ENCODE data around the gene APPBP2. TPM values are rescaled to one million over a fixed set of nuclear protein-coding genes. Genes with fewer than 3 reads are reported as not detected.

Gene APPBP2
- polyA plus RNA-seq, 4 donors = 5.7 to 31.5 (median 8.1) TPM

GRCh38 chr17:60528828-60529227 lies 2.8 kb upstream of the APPBP2 start:
- Histone ChIP-seq H3K27me3 (ENCODE audit: control insufficient read depth in 3 of 3, insufficient read depth in 3 of 3, low read length in 3 of 3) (no peaks in the 10 kb centered on the region), H3K9me3 (ENCODE audit: control insufficient read depth in 2 of 2, insufficient read depth in 1 of 2, low read depth in 1 of 2, low read length in 1 of 2) (peaks cover 0 to 3% of the 10 kb centered on the region in 2 donors), H3K27ac (ENCODE audit: low read depth in 1 of 3, low read length in 2 of 3) (no peak overlapping the region), H3K4me3 (ENCODE audit: low read depth in 1 of 3, low read length in 3 of 3) (no peak overlapping the region), H3K36me3 (ENCODE audit: control insufficient read depth in 3 of 3, insufficient read depth in 2 of 3, low read depth in 1 of 3, low read length in 3 of 3) (no peaks in the 10 kb centered on the region), H3K4me1 (ENCODE audit: control insufficient read depth in 3 of 3, insufficient read depth in 2 of 3, low read depth in 1 of 3, low read length in 2 of 3) (no peaks in the 10 kb centered on the region)
- no peak for FAIRE-seq
- 93 to 100% (median 98%) methylated on average over 3 of the region's 3 CpGs for WGBS, 3 donors
- DNase-seq = no peak

DNA sequence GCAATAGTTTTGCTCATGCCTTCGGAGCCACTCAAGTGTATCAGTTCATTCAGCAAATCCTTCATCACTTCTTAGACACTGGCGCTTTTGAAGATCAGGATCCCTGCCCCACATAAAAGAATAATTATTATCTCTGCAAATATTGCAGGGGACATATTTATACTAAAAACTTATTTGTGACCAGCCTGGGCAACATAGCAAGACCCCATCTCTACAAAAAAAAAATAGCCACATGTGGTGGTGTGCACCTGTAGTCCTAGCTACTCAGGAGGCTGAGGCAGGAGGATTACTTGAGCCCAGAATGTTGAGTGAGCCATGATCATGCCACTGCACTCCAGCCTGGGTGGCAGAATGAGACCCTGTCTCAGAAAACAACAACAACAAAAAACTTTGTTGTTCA lies 1.7 kb upstream of the APPBP2 start:
- WGBS, 3 donors = 96 to 100% (median 98%) methylated on average over 2 of the region's 2 CpGs
- Histone ChIP-seq H3K36me3 (ENCODE audit: control insufficient read depth in 3 of 3, insufficient read depth in 2 of 3, low read depth in 1 of 3, low read length in 3 of 3) (no peaks in the 10 kb centered on the region), H3K27me3 (ENCODE audit: control insufficient read depth in 3 of 3, insufficient read depth in 3 of 3, low read length in 3 of 3) (no peaks in the 10 kb centered on the region), H3K4me3 (ENCODE audit: low read depth in 1 of 3, low read length in 3 of 3) (no peak overlapping the region), H3K4me1 (ENCODE audit: control insufficient read depth in 3 of 3, insufficient read depth in 2 of 3, low read depth in 1 of 3, low read length in 2 of 3) (peaks cover 0 to 7% (median 2%) of the 10 kb centered on the region in 3 donors), H3K9me3 (ENCODE audit: control insufficient read depth in 2 of 2, insufficient read depth in 1 of 2, low read depth in 1 of 2, low read length in 1 of 2) (peaks cover 0 to 3% of the 10 kb centered on the region in 2 donors), H3K27ac (ENCODE audit: low read depth in 1 of 3, low read length in 2 of 3) (no peak overlapping the region)
- no peak for FAIRE-seq
- DNase-seq = no peak

DNA sequence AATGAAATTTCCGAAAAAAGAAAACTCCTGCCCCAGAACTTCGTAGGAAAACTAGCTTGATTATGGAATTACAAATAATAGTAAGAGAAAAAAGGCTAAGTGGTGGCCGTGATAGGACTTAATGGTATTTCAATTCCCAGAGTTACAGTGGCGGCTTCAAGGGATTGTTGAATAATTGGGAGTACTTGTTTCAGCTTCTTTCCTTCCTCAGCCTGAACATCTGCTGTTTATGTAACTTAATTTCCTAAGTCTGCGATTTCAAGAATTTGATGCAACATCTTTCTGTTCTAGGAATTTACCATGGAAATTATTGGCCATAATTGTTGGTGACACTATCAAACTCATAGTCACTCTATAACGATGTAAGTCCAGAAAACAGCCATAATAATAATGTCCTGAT lies 684 bp upstream of the APPBP2 start:
- H3K27ac ChIP-seq (ENCODE audit: low read depth in 1 of 3, low read length in 2 of 3) = peak overlapping the region in 1 of 3 donors; percentile 100
- H3K4me3 ChIP-seq (ENCODE audit: low read depth in 1 of 3, low read length in 3 of 3) = peak overlapping the region; percentile 67 to 98 (median 78)
- H3K36me3 ChIP-seq (ENCODE audit: control insufficient read depth in 3 of 3, insufficient read depth in 2 of 3, low read depth in 1 of 3, low read length in 3 of 3) = peaks cover 0 to 3% (median 0%) of the 10 kb centered on the region in 3 donors
- no peak for DNase-seq
- peaks cover 0 to 7% (median 2%) of the 10 kb centered on the region in 3 donors for H3K4me1 ChIP-seq (ENCODE audit: control insufficient read depth in 3 of 3, insufficient read depth in 2 of 3, low read depth in 1 of 3, low read length in 2 of 3)
- no peaks in the 10 kb centered on the region for H3K27me3 ChIP-seq (ENCODE audit: control insufficient read depth in 3 of 3, insufficient read depth in 3 of 3, low read length in 3 of 3)
- no peak for FAIRE-seq
- H3K9me3 ChIP-seq (ENCODE audit: control insufficient read depth in 2 of 2, insufficient read depth in 1 of 2, low read depth in 1 of 2, low read length in 1 of 2) = peaks cover 0 to 3% of the 10 kb centered on the region in 2 donors
- WGBS, 3 donors = 6 to 12% (median 7%) methylated on average over 6 of the region's 6 CpGs

- H3K4me1 ChIP-seq (ENCODE audit: control insufficient read depth in 3 of 3, insufficient read depth in 2 of 3, low read depth in 1 of 3, low read length in 2 of 3) = peaks cover 0 to 7% (median 2%) of the 10 kb centered on the region in 3 donors
- FAIRE-seq (no peak), DNase-seq (no peak)
- H3K9me3 ChIP-seq (ENCODE audit: control insufficient read depth in 2 of 2, insufficient read depth in 1 of 2, low read depth in 1 of 2, low read length in 1 of 2) = peaks cover 0 to 3% of the 10 kb centered on the region in 2 donors
- peak overlapping the region; percentile 67 to 98 (median 78) for H3K4me3 ChIP-seq (ENCODE audit: low read depth in 1 of 3, low read length in 3 of 3)
- H3K27me3 ChIP-seq (ENCODE audit: control insufficient read depth in 3 of 3, insufficient read depth in 3 of 3, low read length in 3 of 3) = no peaks in the 10 kb centered on the region
- 0 to 1% (median 1%) methylated on average over 11 of the region's 11 CpGs for WGBS, 3 donors
- H3K36me3 ChIP-seq (ENCODE audit: control insufficient read depth in 3 of 3, insufficient read depth in 2 of 3, low read depth in 1 of 3, low read length in 3 of 3) = peaks cover 0 to 7% (median 2%) of the 10 kb centered on the region in 3 donors
- peak overlapping the region; percentile 98 to 100 (median 99) for H3K27ac ChIP-seq (ENCODE audit: low read depth in 1 of 3, low read length in 2 of 3)
Measured at GRCh38 chr17:60525328-60525684, 736 bp downstream of the APPBP2 start.

DNA sequence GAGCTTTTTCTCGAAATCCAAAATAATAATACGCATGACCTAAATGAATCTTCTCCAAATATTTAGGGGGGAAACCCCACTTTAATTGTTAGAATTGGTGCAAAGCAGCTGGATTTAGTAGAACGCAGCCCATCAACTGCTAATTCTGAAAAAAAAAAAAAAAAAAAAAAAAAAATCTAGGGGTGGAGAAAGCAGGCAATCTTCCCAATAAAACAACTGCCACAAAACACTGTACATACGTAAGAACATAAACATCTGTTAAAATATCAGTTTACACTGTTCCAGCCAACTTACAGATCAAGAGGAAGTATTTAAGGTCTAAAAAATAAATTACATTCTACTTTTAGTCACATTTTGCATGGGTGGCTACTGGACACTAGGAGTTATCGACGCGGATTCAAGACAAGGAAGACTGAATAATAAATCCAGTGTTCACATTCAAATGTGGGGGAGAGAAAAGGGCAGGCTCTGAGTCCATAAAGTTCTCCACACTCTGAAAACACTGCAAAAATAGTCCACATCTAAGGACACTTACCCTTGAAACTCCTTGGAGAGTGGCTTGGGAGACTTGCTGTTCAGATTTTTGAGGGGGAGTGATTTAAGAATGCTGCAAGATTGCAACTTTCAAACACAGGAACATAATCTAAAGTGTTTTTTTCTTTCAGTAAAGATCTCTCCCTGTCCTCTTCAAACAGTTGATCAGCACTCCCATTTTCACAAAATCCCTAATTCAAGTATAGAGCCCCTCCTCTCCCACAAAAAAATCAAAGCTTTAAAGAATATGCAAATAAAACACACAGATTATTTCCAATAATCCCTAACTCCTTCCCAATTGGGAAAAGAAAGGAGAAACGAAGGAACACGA lies 1.3 kb downstream of the APPBP2 start:
- Histone ChIP-seq H3K4me1 (ENCODE audit: control insufficient read depth in 3 of 3, insufficient read depth in 2 of 3, low read depth in 1 of 3, low read length in 2 of 3) (peaks cover 0 to 7% (median 2%) of the 10 kb centered on the region in 3 donors), H3K4me3 (ENCODE audit: low read depth in 1 of 3, low read length in 3 of 3) (peak overlapping the region; percentile 67 to 98 (median 78)), H3K27ac (ENCODE audit: low read depth in 1 of 3, low read length in 2 of 3) (peak overlapping the region in 2 of 3 donors; percentile 98 to 100), H3K9me3 (ENCODE audit: control insufficient read depth in 2 of 2, insufficient read depth in 1 of 2, low read depth in 1 of 2, low read length in 1 of 2) (peaks cover 0 to 1% of the 10 kb centered on the region in 2 donors), H3K36me3 (ENCODE audit: control insufficient read depth in 3 of 3, insufficient read depth in 2 of 3, low read depth in 1 of 3, low read length in 3 of 3) (peaks cover 0 to 10% (median 2%) of the 10 kb centered on the region in 3 donors), H3K27me3 (ENCODE audit: control insufficient read depth in 3 of 3, insufficient read depth in 3 of 3, low read length in 3 of 3) (no peaks in the 10 kb centered on the region)
- DNase-seq (peak; percentile 36 to 50), FAIRE-seq (no peak)
- WGBS, 3 donors = 14 to 22% (median 19%) methylated on average over 9 of the region's 9 CpGs

- no peaks in the 10 kb centered on the region for H3K9me3 ChIP-seq (ENCODE audit: control insufficient read depth in 2 of 2, insufficient read depth in 1 of 2, low read depth in 1 of 2, low read length in 1 of 2)
- H3K4me1 ChIP-seq (ENCODE audit: control insufficient read depth in 3 of 3, insufficient read depth in 2 of 3, low read depth in 1 of 3, low read length in 2 of 3) = peaks cover 0 to 7% (median 2%) of the 10 kb centered on the region in 3 donors
- FAIRE-seq = no peak
- peak overlapping the region in 1 of 3 donors; percentile 98 for H3K4me3 ChIP-seq (ENCODE audit: low read depth in 1 of 3, low read length in 3 of 3)
- no peak overlapping the region for H3K27ac ChIP-seq (ENCODE audit: low read depth in 1 of 3, low read length in 2 of 3)
- H3K27me3 ChIP-seq (ENCODE audit: control insufficient read depth in 3 of 3, insufficient read depth in 3 of 3, low read length in 3 of 3) = no peaks in the 10 kb centered on the region
- DNase-seq = no peak
- H3K36me3 ChIP-seq (ENCODE audit: control insufficient read depth in 3 of 3, insufficient read depth in 2 of 3, low read depth in 1 of 3, low read length in 3 of 3) = peaks cover 0 to 18% (median 2%) of the 10 kb centered on the region in 3 donors
- WGBS, 3 donors = 0 to 11% (median 3%) methylated on average over 1 of the region's 1 CpG
Measured at GRCh38 chr17:60523822-60524221, 2.2 kb downstream of the APPBP2 start.

GRCh38 chr17:60522889-60523626 lies 3.0 kb downstream of the APPBP2 start:
- FAIRE-seq (no peak), DNase-seq (no peak)
- H3K4me1 ChIP-seq (ENCODE audit: control insufficient read depth in 3 of 3, insufficient read depth in 2 of 3, low read depth in 1 of 3, low read length in 2 of 3) = peaks cover 0 to 7% (median 2%) of the 10 kb centered on the region in 3 donors
- H3K36me3 ChIP-seq (ENCODE audit: control insufficient read depth in 3 of 3, insufficient read depth in 2 of 3, low read depth in 1 of 3, low read length in 3 of 3) = peaks cover 0 to 25% (median 2%) of the 10 kb centered on the region in 3 donors
- H3K4me3 ChIP-seq (ENCODE audit: low read depth in 1 of 3, low read length in 3 of 3) = no peak overlapping the region
- 81 to 85% (median 84%) methylated on average over 3 of the region's 3 CpGs for WGBS, 3 donors
- no peak overlapping the region for H3K27ac ChIP-seq (ENCODE audit: low read depth in 1 of 3, low read length in 2 of 3)
- H3K9me3 ChIP-seq (ENCODE audit: control insufficient read depth in 2 of 2, insufficient read depth in 1 of 2, low read depth in 1 of 2, low read length in 1 of 2) = no peaks in the 10 kb centered on the region
- H3K27me3 ChIP-seq (ENCODE audit: control insufficient read depth in 3 of 3, insufficient read depth in 3 of 3, low read length in 3 of 3) = no peaks in the 10 kb centered on the region

DNA sequence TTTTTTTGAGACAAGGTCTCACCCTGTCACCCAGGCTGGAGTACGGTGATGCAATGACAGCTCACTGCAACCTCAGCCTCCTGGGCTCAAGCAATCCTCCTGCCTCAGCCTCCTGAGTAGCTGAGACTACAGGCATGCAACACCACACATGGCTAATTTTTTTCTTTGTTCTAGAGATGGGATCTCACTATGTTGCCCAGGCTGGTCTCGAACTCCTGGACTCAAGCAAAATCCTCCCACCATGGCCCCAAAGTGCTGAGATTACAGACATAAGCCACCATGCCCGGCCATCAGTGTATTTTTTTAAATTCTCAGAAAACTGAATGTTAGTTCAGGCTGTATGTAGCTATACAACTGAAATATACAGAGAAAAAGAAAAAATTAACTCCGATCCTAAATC lies 6.2 kb downstream of the APPBP2 start:
- Histone ChIP-seq H3K4me1 (ENCODE audit: control insufficient read depth in 3 of 3, insufficient read depth in 2 of 3, low read depth in 1 of 3, low read length in 2 of 3) (peaks cover 0 to 7% (median 2%) of the 10 kb centered on the region in 3 donors), H3K27ac (ENCODE audit: low read depth in 1 of 3, low read length in 2 of 3) (no peak overlapping the region), H3K9me3 (ENCODE audit: control insufficient read depth in 2 of 2, insufficient read depth in 1 of 2, low read depth in 1 of 2, low read length in 1 of 2) (no peaks in the 10 kb centered on the region), H3K36me3 (ENCODE audit: control insufficient read depth in 3 of 3, insufficient read depth in 2 of 3, low read depth in 1 of 3, low read length in 3 of 3) (peaks cover 0 to 27% (median 2%) of the 10 kb centered on the region in 3 donors), H3K27me3 (ENCODE audit: control insufficient read depth in 3 of 3, insufficient read depth in 3 of 3, low read length in 3 of 3) (no peaks in the 10 kb centered on the region), H3K4me3 (ENCODE audit: low read depth in 1 of 3, low read length in 3 of 3) (no peak overlapping the region)
- 96 to 98% (median 96%) methylated on average over 4 of the region's 4 CpGs for WGBS, 3 donors
- no peak for DNase-seq
- no peak for FAIRE-seq

Measured in small intestine (tissue), 7 donors.